ENCODE data around the gene PWWP2B. TPM values are rescaled to one million over a fixed set of nuclear protein-coding genes. Genes with fewer than 3 reads are reported as not detected.

PWWP2B gene
- total RNA-seq, 4 donors from 2014 or later, result 14.5 to 35.4 (median 27.3) TPM

- H3K27ac ChIP-seq, result no peak overlapping the region
These were observed 18.3 kb downstream of the PWWP2B start for GRCh38 chr10:132415255-132415654.

GRCh38 chr10:132415956-132416355 is 19.0 kb downstream of the PWWP2B start:
- Histone ChIP-seq H3K9me3 (no peaks in the 10 kb centered on the region), H3K27ac (peak overlapping the region in 1 of 3 donors; percentile 23), H3K4me1 (peaks cover 63 to 71% of the 10 kb centered on the region in 2 donors), H3K27me3 (no peaks in the 10 kb centered on the region), H3K36me3 (peaks cover 0 to 4% of the 10 kb centered on the region in 2 donors), H3K4me3 (replicated peaks in 1 of 3) (no peak overlapping the region)
- WGBS, 2 donors, result 94 to 98% methylated on average over 8 to 17 of the region's 22 CpGs
- DNase-seq, result no peak
- TF ChIP-seq CTCF (IDR thresholded peaks at IDR 0.05) (no peak), POLR2A (IDR thresholded peaks at IDR 0.05) (no peak)
- intact Hi-C loops (cut with DNase I), result no loop called here

More at GRCh38 chr10:132415255-132415654, 18.3 kb downstream of the PWWP2B start:
- H3K4me1 ChIP-seq, result peaks cover 62 to 71% of the 10 kb centered on the region in 2 donors
- DNase-seq, result no peak
- H3K36me3 ChIP-seq, result peaks cover 0 to 4% of the 10 kb centered on the region in 2 donors
- no peaks in the 10 kb centered on the region for H3K9me3 ChIP-seq
- intact Hi-C loops (cut with DNase I), result no loop called here
- TF ChIP-seq CTCF (IDR thresholded peaks at IDR 0.05) (no peak), POLR2A (IDR thresholded peaks at IDR 0.05) (no peak)
- WGBS, 2 donors, result 84 to 95% methylated on average over 5 of the region's 5 CpGs
- no peaks in the 10 kb centered on the region for H3K27me3 ChIP-seq
- no peak overlapping the region for H3K4me3 ChIP-seq (replicated peaks in 1 of 3)

- DNase-seq, result no peak
- 87 to 96% methylated on average over 10 to 20 of the region's 32 CpGs for WGBS, 2 donors
- H3K4me3 ChIP-seq (replicated peaks in 1 of 3), result no peak overlapping the region
- intact Hi-C loops (cut with DNase I), result no loop called here
- no peak for TF ChIP-seq POLR2A (IDR thresholded peaks at IDR 0.05)
- no peak for TF ChIP-seq CTCF (IDR thresholded peaks at IDR 0.05)
- H3K27me3 ChIP-seq, result no peaks in the 10 kb centered on the region
- H3K9me3 ChIP-seq, result no peaks in the 10 kb centered on the region
- peaks cover 63 to 71% of the 10 kb centered on the region in 2 donors for H3K4me1 ChIP-seq
- H3K36me3 ChIP-seq, result peaks cover 0 to 4% of the 10 kb centered on the region in 2 donors
- H3K27ac ChIP-seq, result peak overlapping the region in 2 of 3 donors; percentile 97 to 98
These were observed 19.7 kb downstream of the PWWP2B start for GRCh38 chr10:132416566-132417256.

GRCh38 chr10:132417257-132417910 is 20.4 kb downstream of the PWWP2B start:
- H3K27me3 ChIP-seq, result no peaks in the 10 kb centered on the region
- no peak overlapping the region for H3K4me3 ChIP-seq (replicated peaks in 1 of 3)
- H3K4me1 ChIP-seq, result peaks cover 62 to 71% of the 10 kb centered on the region in 2 donors
- peak; percentile 54 to 73 for DNase-seq
- no peak for TF ChIP-seq POLR2A (IDR thresholded peaks at IDR 0.05)
- TF ChIP-seq CTCF (IDR thresholded peaks at IDR 0.05), result no peak
- peaks cover 0 to 4% of the 10 kb centered on the region in 2 donors for H3K36me3 ChIP-seq
- peak overlapping the region; percentile 97 to 98 (median 98) for H3K27ac ChIP-seq
- H3K9me3 ChIP-seq, result no peaks in the 10 kb centered on the region
- WGBS, 2 donors, result 65 to 66% methylated on average over 12 to 13 of the region's 26 CpGs
- intact Hi-C loops (cut with DNase I), result no loop called here

GRCh38 chr10:132417957-132418441 is 21.0 kb downstream of the PWWP2B start:
- peak overlapping the region; percentile 97 to 98 (median 98) for H3K27ac ChIP-seq
- no peak overlapping the region for H3K4me3 ChIP-seq (replicated peaks in 1 of 3)
- H3K9me3 ChIP-seq, result no peaks in the 10 kb centered on the region
- peaks cover 57 to 68% of the 10 kb centered on the region in 2 donors for H3K4me1 ChIP-seq
- intact Hi-C loops (cut with DNase I), result no loop called here
- peaks cover 0 to 4% of the 10 kb centered on the region in 2 donors for H3K36me3 ChIP-seq
- H3K27me3 ChIP-seq, result no peaks in the 10 kb centered on the region
- TF ChIP-seq CTCF (IDR thresholded peaks at IDR 0.05) (no peak), POLR2A (IDR thresholded peaks at IDR 0.05) (no peak)
- 47 to 60% methylated on average over 20 of the region's 20 CpGs for WGBS, 2 donors
- DNase-seq, result peak; percentile 68 to 83
